IMR-90 (cell line): ENCODE measurements around the gene MAN2A1. TPM values are rescaled to one million over a fixed set of nuclear protein-coding genes. Genes with fewer than 3 reads are reported as not detected.
A peak's percentile ranks its signal among the peaks of the same experiment; 100 is the strongest.

ENCODE experiments used
- ATAC-seq: fragments of 200-7000 bp; cut with Tn5 transposase; 2 replicates; pipeline ENCODE4 v1.9.1; 2020; ENCODE audit warnings: low read depth, mild to moderate bottlenecking, moderate library complexity
- BruUV-seq: library from RNA; stranded (reverse); fragments of 400-500 nt; replicated peaks from 2 replicates; lab custom pipeline; 2021; lab: Mats Ljungman, UMichigan
- CTCF ChIA-PET: fragments of 300-600 bp; formaldehyde crosslinking; extraction: SDS; loops from one replicate; lab custom pipeline; 2021; ENCODE audit warnings: antibody characterized with exemption; lab: Yijun Ruan, JAX
- POLR2A ChIA-PET: fragments of 300-600 bp; sonication (Branson Sonifier 250); formaldehyde crosslinking; loops from one replicate; lab custom pipeline; 2022; ENCODE audit warnings: antibody characterized with exemption; ENCODE audit not compliant: unreplicated experiment; lab: Charles Lee
- DNase-seq: peaks from one replicate; pipeline ENCODE4 v3.0.0; 2013
- H2AFZ ChIP-seq: replicated peaks from 2 replicates; pipeline ENCODE3; 2013; ENCODE audit warnings: low read length, mild to moderate bottlenecking; ENCODE audit not compliant: poor library complexity
- H2AK5ac ChIP-seq: 2 replicates; pipeline ENCODE4 v1.6.1; 2013; ENCODE audit warnings: low read depth, low read length, inconsistent platforms
- H2AK9ac ChIP-seq: replicated peaks from 2 replicates; pipeline ENCODE3; 2013; ENCODE audit warnings: mild to moderate bottlenecking, low read depth, low read length, moderate library complexity; ENCODE audit not compliant: poor library complexity
- H2BK120ac ChIP-seq: 2 replicates; pipeline ENCODE4 v1.6.1; 2013; ENCODE audit warnings: low read depth, low read length, inconsistent platforms
- H2BK15ac ChIP-seq: 3 replicates; pipeline ENCODE4 v1.6.1; 2013; ENCODE audit warnings: low read depth, low read length, inconsistent platforms
- H2BK20ac ChIP-seq: 2 replicates; pipeline ENCODE4 v1.6.1; 2013; ENCODE audit warnings: low read depth, mild to moderate bottlenecking, inconsistent platforms, low read length, moderate library complexity
- H2BK5ac ChIP-seq: 2 replicates; pipeline ENCODE4 v1.6.1; 2013; ENCODE audit warnings: mild to moderate bottlenecking, low read depth, low read length, inconsistent platforms; ENCODE audit not compliant: poor library complexity, severe bottlenecking
- H3K14ac ChIP-seq: replicated peaks from 2 replicates; pipeline ENCODE4 v1.6.1; 2013; ENCODE audit warnings: low read depth, low read length, inconsistent platforms
- H3K18ac ChIP-seq: 2 replicates; pipeline ENCODE4 v1.6.1; 2013; ENCODE audit warnings: low read depth, low read length, control low read depth
- H3K23ac ChIP-seq: 2 replicates; pipeline ENCODE4 v1.6.1; 2013; ENCODE audit warnings: low read depth, low read length, inconsistent platforms
- H3K27ac ChIP-seq: 2 replicates; pipeline ENCODE4 v1.5.1; 2013; ENCODE audit warnings: mild to moderate bottlenecking, control low read depth, low read length; ENCODE audit not compliant: insufficient read depth
- H3K27me3 ChIP-seq: 2 replicates; pipeline ENCODE4 v1.6.1; 2013; ENCODE audit warnings: low read length; ENCODE audit not compliant: control insufficient read depth, insufficient read depth
- H3K36me3 ChIP-seq: 2 replicates; pipeline ENCODE4 v1.6.1; 2013; ENCODE audit warnings: low read length, mixed read lengths; ENCODE audit not compliant: control insufficient read depth, insufficient read depth
- H3K4ac ChIP-seq: 2 replicates; pipeline ENCODE4 v1.6.1; 2013; ENCODE audit warnings: low read depth, low read length, inconsistent platforms
- H3K4me1 ChIP-seq: 2 replicates; pipeline ENCODE4 v1.6.1; 2013; ENCODE audit warnings: low read length, mixed read lengths; ENCODE audit not compliant: control insufficient read depth, insufficient read depth
- H3K4me2 ChIP-seq: 2 replicates; pipeline ENCODE4 v1.6.1; 2013; ENCODE audit warnings: low read depth, mild to moderate bottlenecking, control low read depth, low read length, moderate library complexity
- H3K4me3 ChIP-seq: 2 replicates; pipeline ENCODE4 v1.5.1; 2013; ENCODE audit warnings: low read depth, mild to moderate bottlenecking, control low read depth, low read length, moderate library complexity; ENCODE audit not compliant: insufficient read depth
- H3K56ac ChIP-seq: 2 replicates; pipeline ENCODE4 v1.6.1; 2013; ENCODE audit warnings: low read length, inconsistent platforms; ENCODE audit not compliant: insufficient read depth; ENCODE audit errors: extremely low read depth
- H3K79me1 ChIP-seq, 2 experiments: 2 replicates each; pipeline ENCODE4 v1.6.1; 2013; ENCODE audit warnings: low read length in 2 of 2, inconsistent platforms in 1 of 2, low read depth in 1 of 2
- H3K9ac ChIP-seq: 2 replicates; pipeline ENCODE4 v1.6.1; 2013; ENCODE audit warnings: low read depth, low read length, control low read depth
- H3K9me1 ChIP-seq: 2 replicates; pipeline ENCODE4 v1.6.1; 2013; ENCODE audit warnings: low read length, inconsistent platforms; ENCODE audit not compliant: insufficient read depth
- H3K9me3 ChIP-seq: 2 replicates; pipeline ENCODE4 v1.6.1; 2013; ENCODE audit warnings: low read length; ENCODE audit not compliant: control insufficient read depth, insufficient read depth
- H4K20me1 ChIP-seq: 2 replicates; pipeline ENCODE4 v1.6.1; 2013; ENCODE audit warnings: low read length, inconsistent platforms; ENCODE audit not compliant: insufficient read depth
- H4K5ac ChIP-seq: 2 replicates; pipeline ENCODE4 v1.6.1; 2013; ENCODE audit warnings: mild to moderate bottlenecking, low read depth, low read length, control low read depth
- H4K8ac ChIP-seq, 2 experiments: 2 replicates each; pipeline ENCODE4 v1.6.1; 2013; ENCODE audit warnings: low read depth in 2 of 2, low read length in 2 of 2, control low read depth in 1 of 2, inconsistent platforms in 1 of 2
- H4K91ac ChIP-seq: 2 replicates; pipeline ENCODE4 v1.6.1; 2013; ENCODE audit warnings: low read depth, low read length, inconsistent platforms; ENCODE audit not compliant: insufficient read depth
- CEBPB ChIP-seq: IDR thresholded peaks from 2 replicates; pipeline ENCODE4 v1.6.1; 2012; ENCODE audit warnings: low read depth, low read length, improper control_type of control experiment
- FOS ChIP-seq: fragments of 150-350 bp; IDR thresholded peaks from 2 replicates; pipeline ENCODE4 v1.6.1; 2016; ENCODE audit warnings: low read depth, low read length
- USF2 ChIP-seq: fragments of 150-350 bp; IDR thresholded peaks from 2 replicates; pipeline ENCODE4 v1.6.1; 2017; ENCODE audit warnings: mild to moderate bottlenecking, antibody characterized with exemption, low read length, low read depth
- WGBS, 2 experiments: methylation state at CpG; one replicate each; pipeline versions ENCODE4 v1.1.5 to v1.1.7; 2013; ENCODE audit warnings: missing lambda C conversion rate in 2 of 2; ENCODE audit not compliant: insufficient read length in 1 of 2; ENCODE audit errors: extremely low coverage in 2 of 2; 5-methylcytosine and 5-hydroxymethylcytosine counted together
- dilution Hi-C: fragments of 300-500 bp; cut with HindIII; formaldehyde crosslinking; loops from one replicate; pipeline ENCODE4 v1.14.3; 2018; ENCODE audit warnings: low sequenced_read_pairs; ENCODE audit not compliant: unreplicated experiment
- in situ Hi-C: fragments of 300-500 bp; cut with MboI; formaldehyde crosslinking; loops from 3 replicates; pipeline ENCODE4 v1.14.3; 2019; ENCODE audit warnings: low sequenced_read_pairs, inconsistent platforms, mixed read lengths
- intact Hi-C: fragments of 100-400 bp; cut with micrococcal nuclease; formaldehyde crosslinking; loops from 2 replicates; pipeline ENCODE4 v1.10.0; 2022
- polyA plus RNA-seq, 3 experiments: library from polyadenylated mRNA; depleted of rRNA; stranded (reverse); fragments of >200 nt; gene quantifications; 2 replicates each; pipeline ENCODE4 v1.2.3, GENCODE V29; 2012; ENCODE audit warnings: low replicate concordance in 1 of 3
- total RNA-seq: library from RNA; depleted of rRNA; stranded (reverse); fragments of >200 nt; gene quantifications from 2 replicates; pipeline ENCODE4 v1.2.3, GENCODE V29; 2012

The MAN2A1 gene
- total and polyA plus RNA-seq, 2 of the 4 experiments (the other 2 are of a cell fraction), result 16.4 to 29.6 TPM

GRCh38 chr5:109863752-109864151 is 174.0 kb downstream of the MAN2A1 start:
- H3K23ac ChIP-seq, result no peak overlapping the region
- H3K9me3 ChIP-seq, result no peaks in the 10 kb centered on the region
- no peak overlapping the region for H2AFZ ChIP-seq
- no peaks in the 10 kb centered on the region for H4K20me1 ChIP-seq
- H3K4me2 ChIP-seq, result no peak overlapping the region
- H4K8ac ChIP-seq, result no peak overlapping the region
- H3K27ac ChIP-seq, result no peak overlapping the region
- peak overlapping the region; percentile 31 for H2BK5ac ChIP-seq
- no TSS peak for BruUV-seq
- TF ChIP-seq USF2, result peak; percentile 26; the same call in 1 of the 2 replicates
- 0 out of 2 replicates have a peak, but pooled peaks have one; percentile 14 for TF ChIP-seq FOS
- no peak for TF ChIP-seq CEBPB
- no CpG with 5 or more reads among the region's 1 CpG for WGBS, 2 experiments
- H3K79me1 ChIP-seq, result peaks cover 0 to 5% of the 10 kb centered on the region in 2 experiments; a peak in 3 of 4 replicates
- ChIA-PET POLR2A (no interaction called here), CTCF (interaction anchor here (1.3 kb wide), 1 partner anchor 10 kb away, joined by 3 read pairs; no protein-coding TSS in a partner anchor)
- H2BK15ac ChIP-seq, result no peak overlapping the region
- no peak overlapping the region; the same call in 1 of the 2 replicates for H2AK5ac ChIP-seq
- peak; percentile 15; the same call in 1 of the 2 replicates for ATAC-seq
- peaks cover 2% of the 10 kb centered on the region for H3K36me3 ChIP-seq
- H3K4ac ChIP-seq, result no peak overlapping the region
- H3K4me3 ChIP-seq, result no peak overlapping the region
- H2AK9ac ChIP-seq, result no peak overlapping the region
- H2BK120ac ChIP-seq, result no peak overlapping the region
- H4K5ac ChIP-seq, result no peak overlapping the region
- no peaks in the 10 kb centered on the region for H3K27me3 ChIP-seq
- no peak overlapping the region for H2BK20ac ChIP-seq
- peak overlapping the region; percentile 41; the same call in 1 of the 2 replicates for H3K18ac ChIP-seq
- dilution Hi-C loops (no loop called here), in situ Hi-C loops (no loop called here), intact Hi-C loops (no loop called here)
- H3K9me1 ChIP-seq, result peaks cover 9% of the 10 kb centered on the region
- DNase-seq, result peak; percentile 46
- H3K9ac ChIP-seq, result no peak overlapping the region
- H4K91ac ChIP-seq, result no peak overlapping the region
- H3K56ac ChIP-seq, result no peak overlapping the region
- H3K14ac ChIP-seq, result 0 out of 2 replicates have a peak overlapping the region, but pooled peaks have one; percentile 21
- peaks cover 8% of the 10 kb centered on the region for H3K4me1 ChIP-seq
